H1 (cell line): ENCODE measurements around the gene GHRHR. TPM values are rescaled to one million over a fixed set of nuclear protein-coding genes. Genes with fewer than 3 reads are reported as not detected.

Source experiments
- CHD7 ChIP-seq: fragments of 300-600 bp; sonication (generic); IDR thresholded peaks from 2 replicates; pipeline ENCODE4 v1.7.1; 2012; ENCODE audit warnings: low read length, moderate library complexity, mild to moderate bottlenecking, inconsistent platforms; ENCODE audit not compliant: insufficient replicate concordance
- EZH2 ChIP-seq: fragments of 200-600 bp; sonication (generic); IDR thresholded peaks from 2 replicates; pipeline ENCODE4 v1.7.1; 2012; ENCODE audit warnings: low read depth, mild to moderate bottlenecking, moderate library complexity, low read length, inconsistent platforms; ENCODE audit not compliant: severe bottlenecking
- KDM1A ChIP-seq: fragments of 200-600, 300-600 bp; sonication (generic); IDR thresholded peaks from 2 replicates; pipeline ENCODE4 v1.7.1; 2016; ENCODE audit warnings: mild to moderate bottlenecking, low read length, borderline replicate concordance
- polyA plus RNA-seq, 7 experiments: library from polyadenylated mRNA; depleted of rRNA in 3 of 7; stranded (reverse) in 5 of 7; unstranded in 2 of 7; fragments of >200 nt in 5 of 7; fragments of 200-250 nt in 2 of 7; gene quantifications; 1 replicate in 5 of 7; 2 replicates in 1 of 7; 4 replicates in 1 of 7; pipeline versions ENCODE4 v1.2.1 to v1.2.3, GENCODE V29; 2011 to 2013; ENCODE audit warnings: missing spikeins in 2 of 7, mixed read lengths in 2 of 7
- total RNA-seq: library from RNA; stranded (reverse); fragmentation: NEBNext Ultra II Directional; extraction: Animal tissue kit (Norgen Biotek cat#: 25700); gene quantifications from 2 replicates; pipeline ENCODE4 v1.2.1, GENCODE V29; 2021

Gene GHRHR
- total and polyA plus RNA-seq, 2 of the 8 experiments (the other 6 are each of a cell fraction or from before 2014, with no cell fraction given), result 0.60 to 6.5 TPM

- no peak for TF ChIP-seq CHD7
- TF ChIP-seq EZH2, result no peak
- TF ChIP-seq KDM1A, result no peak
Measured at GRCh38 chr7:31002256-31002655, 38.5 kb downstream of the GHRHR start (continued).
